Lower leg skin (tissue), 4 donors: Measurements from ENCODE around the gene ELFN1. TPM values are rescaled to one million over a fixed set of nuclear protein-coding genes. Genes with fewer than 3 reads are reported as not detected.

Source experiments
- DNase-seq, 2 donors: peaks; one replicate each; pipeline ENCODE4 v3.0.0-alpha.2; 2019; ENCODE audit warnings: low spot score in 2 of 2
- H3K4me3 ChIP-seq: fragments of 200-600 bp; sonication (generic); 2 replicates; pipeline ENCODE4 v1.5.1; 2017; ENCODE audit warnings: mild to moderate bottlenecking, low read depth; ENCODE audit not compliant: poor library complexity, severe bottlenecking
- CTCF ChIP-seq, 3 donors: fragments of 450-650 bp; IDR thresholded peaks; one replicate each; pipeline ENCODE4 v1.5.1; 2016; ENCODE audit warnings: antibody characterized with exemption in 3 of 3, mild to moderate bottlenecking in 3 of 3, moderate library complexity in 2 of 3
- POLR2A ChIP-seq, 2 donors: fragments of 450-650 bp; IDR thresholded peaks; one replicate each; pipeline ENCODE4 v1.6.1; 2016 to 2017; ENCODE audit warnings: antibody characterized with exemption in 2 of 2, mild to moderate bottlenecking in 1 of 2, moderate library complexity in 1 of 2
- WGBS, 2 donors: methylation state at CpG; one replicate each; pipeline ENCODE4 v1.1.5; 2018; 5-methylcytosine and 5-hydroxymethylcytosine counted together
- intact Hi-C: fragments of 100-400 bp; cut with DNase I; formaldehyde crosslinking; loops from one replicate; pipeline ENCODE4 v1.15.0; 2023; ENCODE audit warnings: low total_unique reads
- total RNA-seq, 4 donors: library from RNA; depleted of rRNA; stranded (reverse); fragments of >200 nt; gene quantifications; one replicate each; pipeline ENCODE4 v1.1.0, GENCODE V29; 2016

The ELFN1 gene
- total RNA-seq, 4 donors from 2014 or later, result 1.2 to 2.6 (median 1.8) TPM

GRCh38 chr7:1624999-1625927 lies 44.8 kb upstream of the ELFN1 start:
- 70 to 76% methylated on average over 18 of the region's 18 CpGs for WGBS, 2 donors
- TF ChIP-seq CTCF (IDR thresholded peaks at IDR 0.05), result no peak
- TF ChIP-seq POLR2A (IDR thresholded peaks at IDR 0.05), result no peak
- DNase-seq, result no peak
- no peak overlapping the region for H3K4me3 ChIP-seq
- intact Hi-C loops, result no loop called here

- H3K4me3 ChIP-seq, result no peak overlapping the region
- TF ChIP-seq CTCF (IDR thresholded peaks at IDR 0.05) (no peak), POLR2A (IDR thresholded peaks at IDR 0.05) (no peak)
- no peak for DNase-seq
- 67 to 91% methylated on average over 1 of the region's 1 CpG for WGBS, 2 donors
- intact Hi-C loops, result no loop called here
Measured at GRCh38 chr7:1626769-1627168, 43.3 kb upstream of the ELFN1 start.

GRCh38 chr7:1630700-1631336 lies 39.3 kb upstream of the ELFN1 start:
- WGBS, 2 donors, result 88 to 90% methylated on average over 3 of the region's 3 CpGs
- intact Hi-C loops, result no loop called here
- no peak for TF ChIP-seq POLR2A (IDR thresholded peaks at IDR 0.05)
- no peak for TF ChIP-seq CTCF (IDR thresholded peaks at IDR 0.05)
- DNase-seq, result no peak
- no peak overlapping the region for H3K4me3 ChIP-seq

- H3K4me3 ChIP-seq, result no peak overlapping the region
- TF ChIP-seq POLR2A (IDR thresholded peaks at IDR 0.05) (no peak), CTCF (IDR thresholded peaks at IDR 0.05) (no peak)
- 86 to 88% methylated on average over 4 to 5 of the region's 5 CpGs for WGBS, 2 donors
- intact Hi-C loops, result no loop called here
- no peak for DNase-seq
Measured at GRCh38 chr7:1631678-1632077, 38.4 kb upstream of the ELFN1 start.

- no peak for DNase-seq
- TF ChIP-seq CTCF (IDR thresholded peaks at IDR 0.05) (no peak), POLR2A (IDR thresholded peaks at IDR 0.05) (no peak)
- WGBS, 2 donors, result 66 to 69% methylated on average over 7 of the region's 7 CpGs
- intact Hi-C loops, result no loop called here
- no peak overlapping the region for H3K4me3 ChIP-seq
Measured at GRCh38 chr7:1632506-1632905, 37.6 kb upstream of the ELFN1 start.
